GM12892 (cell line): ENCODE measurements around the gene CERS5.

Experiments used
- POLR2A ChIP-seq: IDR thresholded peaks from 2 replicates; pipeline ENCODE4 v1.6.1; 2011; ENCODE audit warnings: low read depth, low read length, control low read depth
- POLR2AphosphoS5 ChIP-seq: IDR thresholded peaks from 2 replicates; pipeline ENCODE4 v1.6.1; 2011; ENCODE audit warnings: low read depth, low read length, control low read depth
- TAF1 ChIP-seq: IDR thresholded peaks from 2 replicates; pipeline ENCODE4 v1.6.1; 2011; ENCODE audit warnings: low read depth, mild to moderate bottlenecking, control low read depth, low read length, borderline replicate concordance

DNA sequence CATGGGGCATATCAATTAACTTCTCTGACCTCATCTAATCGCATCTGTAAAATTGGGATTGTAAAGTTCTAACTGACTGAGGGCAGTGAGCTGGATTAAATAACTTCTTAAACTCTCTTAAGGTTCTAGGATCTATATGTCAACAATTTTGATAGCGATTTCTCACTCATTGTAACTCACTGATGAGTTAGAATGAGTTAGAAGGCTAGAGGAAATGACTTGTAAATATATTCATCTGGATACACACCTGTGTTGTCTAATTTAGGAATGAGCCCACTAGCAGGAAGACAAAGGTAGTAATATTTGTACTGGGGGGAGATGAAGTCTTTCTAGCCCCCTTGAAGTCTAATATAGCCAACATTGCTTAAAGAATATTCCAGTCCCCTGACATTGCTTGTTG lies 46.3 kb upstream of the CERS5 start:
- TF ChIP-seq POLR2A (no peak), POLR2AphosphoS5 (no peak), TAF1 (no peak)
